D721Med (cell line): Measurements from ENCODE around the gene SHFL.

ENCODE experiments used
- DNase-seq: peaks from one replicate; pipeline ENCODE4 v3.0.0; 2011; ENCODE audit warnings: low spot score; ENCODE audit not compliant: insufficient read length
- FAIRE-seq: peaks from 2 replicates; lab custom pipeline; 2011; peaks lifted over from hg19 to GRCh38; lab: Jason Lieb, UNC
- TF ChIP-seq, protein P1 (sequence below): IDR thresholded peaks from 2 replicates; pipeline ENCODE4 v1.5.1; 2012; ENCODE audit warnings: mild to moderate bottlenecking, control low read depth; ENCODE audit not compliant: insufficient read depth; ENCODE audit errors: missing control alignments

SHFL gene

DNA sequence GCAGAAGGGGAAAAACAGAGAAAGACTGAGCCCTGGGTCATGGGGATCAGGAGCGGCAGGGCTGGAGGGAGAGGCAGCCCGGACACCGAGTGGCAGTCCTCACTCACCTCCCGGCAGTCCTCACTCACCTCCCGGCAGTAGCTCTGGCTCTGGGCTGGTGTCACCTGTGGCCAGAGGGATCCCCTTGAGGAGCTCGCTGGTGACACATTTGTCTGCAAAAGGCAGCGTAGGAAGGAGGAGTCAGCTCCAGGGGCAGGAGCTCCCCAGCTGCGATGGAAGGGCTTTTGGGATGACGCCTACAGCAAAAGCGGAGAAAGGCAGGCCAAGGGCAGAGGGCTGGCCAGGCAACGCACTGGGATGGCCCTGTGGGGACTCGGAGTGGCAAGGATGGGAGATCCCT, 32.8 kb downstream of the SHFL start:
- TF ChIP-seq, protein P1, sequence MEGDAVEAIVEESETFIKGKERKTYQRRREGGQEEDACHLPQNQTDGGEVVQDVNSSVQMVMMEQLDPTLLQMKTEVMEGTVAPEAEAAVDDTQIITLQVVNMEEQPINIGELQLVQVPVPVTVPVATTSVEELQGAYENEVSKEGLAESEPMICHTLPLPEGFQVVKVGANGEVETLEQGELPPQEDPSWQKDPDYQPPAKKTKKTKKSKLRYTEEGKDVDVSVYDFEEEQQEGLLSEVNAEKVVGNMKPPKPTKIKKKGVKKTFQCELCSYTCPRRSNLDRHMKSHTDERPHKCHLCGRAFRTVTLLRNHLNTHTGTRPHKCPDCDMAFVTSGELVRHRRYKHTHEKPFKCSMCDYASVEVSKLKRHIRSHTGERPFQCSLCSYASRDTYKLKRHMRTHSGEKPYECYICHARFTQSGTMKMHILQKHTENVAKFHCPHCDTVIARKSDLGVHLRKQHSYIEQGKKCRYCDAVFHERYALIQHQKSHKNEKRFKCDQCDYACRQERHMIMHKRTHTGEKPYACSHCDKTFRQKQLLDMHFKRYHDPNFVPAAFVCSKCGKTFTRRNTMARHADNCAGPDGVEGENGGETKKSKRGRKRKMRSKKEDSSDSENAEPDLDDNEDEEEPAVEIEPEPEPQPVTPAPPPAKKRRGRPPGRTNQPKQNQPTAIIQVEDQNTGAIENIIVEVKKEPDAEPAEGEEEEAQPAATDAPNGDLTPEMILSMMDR, result no peak
- DNase-seq, result no peak
- no peak for FAIRE-seq

DNA sequence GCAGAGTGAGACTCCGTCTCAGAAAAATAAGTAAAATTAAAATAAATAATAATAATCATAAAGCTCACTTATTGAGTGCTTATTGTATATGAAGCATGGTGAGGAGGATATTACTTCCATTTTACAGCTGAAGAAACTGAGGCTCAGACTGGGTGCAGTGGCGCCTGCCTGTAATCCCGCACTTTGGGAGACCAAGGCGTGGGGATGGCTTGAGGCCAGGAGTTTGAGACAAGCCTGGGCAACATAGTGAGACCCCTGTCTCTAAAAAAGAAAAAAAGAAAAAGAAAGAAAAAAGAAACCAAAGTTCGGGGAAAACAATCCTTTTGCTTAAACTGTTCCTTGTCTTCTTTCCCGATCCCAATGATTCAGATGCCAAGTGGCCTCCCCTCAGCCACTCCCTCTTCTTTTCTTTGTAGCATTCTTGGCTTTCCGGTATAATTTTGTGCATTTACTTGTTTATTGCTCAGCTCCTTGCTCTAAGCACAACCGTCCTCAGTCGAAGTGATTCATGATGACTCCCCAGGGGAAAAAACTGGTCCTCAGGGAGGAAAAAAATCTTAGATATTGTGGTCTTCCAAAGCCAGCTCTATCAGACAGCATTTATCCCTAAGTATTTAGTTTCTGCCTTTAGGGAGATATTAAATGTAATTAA, 34.5 kb downstream of the SHFL start:
- DNase-seq (no peak), FAIRE-seq (no peak)
- TF ChIP-seq, protein P1, result no peak

DNA sequence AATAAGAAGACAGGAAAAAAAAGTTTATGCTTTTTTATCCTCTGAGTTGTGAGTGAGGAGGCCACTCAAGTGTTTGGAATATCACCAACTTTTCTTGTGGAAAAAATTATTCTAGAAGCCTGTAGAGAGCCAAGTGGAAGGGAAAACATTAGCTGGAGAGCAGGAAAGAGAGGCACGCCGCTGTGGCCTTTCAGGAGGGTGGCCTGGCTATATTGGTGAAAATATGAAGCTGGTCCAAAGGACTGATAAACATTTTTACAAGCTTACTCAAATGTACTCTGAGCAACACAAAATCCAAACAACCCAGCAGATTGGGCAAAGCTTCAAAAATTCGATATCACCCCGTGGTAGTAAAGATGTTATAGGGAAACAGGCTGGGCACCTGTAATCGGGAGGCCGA, 35.9 kb downstream of the SHFL start:
- DNase-seq, result no peak
- TF ChIP-seq, protein P1, result no peak
- no peak for FAIRE-seq

DNA sequence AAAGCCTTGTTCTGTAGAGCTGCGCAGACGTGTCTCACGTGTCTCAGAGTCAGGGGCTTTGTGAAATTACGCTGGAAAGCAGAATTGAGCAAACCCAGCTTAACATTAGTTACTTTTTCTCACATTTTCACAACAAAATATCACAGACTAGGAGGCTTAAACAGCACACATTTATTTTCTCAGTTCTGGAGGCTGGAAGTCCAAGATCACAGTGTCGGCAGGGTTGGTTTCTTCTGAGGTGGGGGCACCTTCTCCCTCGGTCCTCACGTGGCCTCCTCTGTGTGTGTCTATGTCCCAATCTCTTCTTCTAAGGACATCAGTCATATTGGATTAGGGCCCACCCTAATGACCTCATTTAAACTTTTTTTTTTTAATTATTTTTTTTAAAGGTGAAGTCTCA, 38.3 kb downstream of the SHFL start:
- TF ChIP-seq, protein P1, result no peak
- no peak for DNase-seq
- no peak for FAIRE-seq

DNA sequence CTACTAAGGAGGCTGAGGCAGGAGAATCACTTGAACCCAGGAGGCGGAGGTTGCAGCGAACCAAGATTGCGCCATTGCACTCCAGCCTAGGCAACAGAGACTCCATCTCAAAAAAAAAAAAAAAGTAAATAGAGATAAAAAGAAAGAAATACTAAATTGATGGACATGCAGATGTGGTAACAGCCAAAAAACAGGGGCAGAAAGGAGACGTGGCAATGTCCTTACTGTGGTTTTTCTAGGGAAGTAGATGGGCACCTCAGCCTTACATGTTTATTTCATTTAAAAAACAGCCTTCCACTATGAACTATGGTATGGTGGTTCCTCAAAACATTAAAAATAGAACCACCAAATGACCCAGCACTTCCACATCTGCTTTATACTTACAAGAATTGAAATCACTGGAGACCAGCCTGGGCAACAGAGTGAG, 40.1 kb downstream of the SHFL start:
- TF ChIP-seq, protein P1, result no peak
- FAIRE-seq (no peak), DNase-seq (no peak)

DNA sequence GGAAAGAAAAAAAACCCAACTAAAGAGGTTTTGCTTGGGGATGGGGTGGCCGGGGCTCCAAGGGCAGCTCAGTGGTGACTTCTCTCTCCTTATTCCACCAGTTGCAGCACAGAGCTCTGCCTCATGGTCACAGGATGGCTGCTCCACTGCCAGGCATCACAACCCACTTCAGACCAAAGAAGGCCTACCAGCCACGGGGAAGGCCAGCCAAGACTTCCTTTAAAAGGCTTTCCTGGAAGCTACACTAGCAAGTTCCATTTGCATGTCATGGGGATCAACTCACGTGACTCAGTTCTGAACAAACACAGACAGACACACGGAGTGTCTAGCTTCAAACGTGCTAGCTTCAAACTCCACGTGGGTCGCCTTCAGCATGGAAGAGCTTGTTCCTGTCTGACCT, 46.8 kb downstream of the SHFL start:
- DNase-seq (peak; percentile 9), FAIRE-seq (no peak)
- TF ChIP-seq, protein P1, result no peak

DNA sequence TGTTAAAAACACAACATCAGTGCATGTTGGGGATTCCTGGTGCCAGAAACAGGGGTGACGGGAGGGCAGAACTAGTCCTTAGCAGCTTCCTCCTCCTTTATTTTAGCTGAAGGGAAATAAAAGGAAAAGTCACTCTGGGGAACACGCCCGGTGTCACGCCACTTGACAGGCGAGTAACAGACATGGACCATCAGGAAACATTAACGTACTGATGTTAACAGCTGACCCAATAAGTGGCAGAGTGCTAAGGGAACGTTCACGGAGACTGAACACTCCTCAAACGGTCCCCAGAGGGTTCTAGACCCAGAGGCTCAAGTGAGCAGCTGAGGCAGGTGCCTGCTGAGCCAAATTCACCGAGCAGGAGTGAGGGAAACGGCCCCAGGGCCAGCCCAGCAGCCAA, 47.5 kb downstream of the SHFL start:
- no peak for FAIRE-seq
- DNase-seq, result peak; percentile 2
- TF ChIP-seq, protein P1, result no peak
